ENCODE data around the gene SUCLG2. TPM values are rescaled to one million over a fixed set of nuclear protein-coding genes. Genes with fewer than 3 reads are reported as not detected.
A peak's percentile ranks its signal among the peaks of the same experiment; 100 is the strongest.

SUCLG2 gene
- total and polyA plus RNA-seq, 9 of the 15 experiments (the other 6 are each of a cell fraction or from before 2014, with no cell fraction given): 10.1 to 41.4 (median 29.0) TPM

DNA sequence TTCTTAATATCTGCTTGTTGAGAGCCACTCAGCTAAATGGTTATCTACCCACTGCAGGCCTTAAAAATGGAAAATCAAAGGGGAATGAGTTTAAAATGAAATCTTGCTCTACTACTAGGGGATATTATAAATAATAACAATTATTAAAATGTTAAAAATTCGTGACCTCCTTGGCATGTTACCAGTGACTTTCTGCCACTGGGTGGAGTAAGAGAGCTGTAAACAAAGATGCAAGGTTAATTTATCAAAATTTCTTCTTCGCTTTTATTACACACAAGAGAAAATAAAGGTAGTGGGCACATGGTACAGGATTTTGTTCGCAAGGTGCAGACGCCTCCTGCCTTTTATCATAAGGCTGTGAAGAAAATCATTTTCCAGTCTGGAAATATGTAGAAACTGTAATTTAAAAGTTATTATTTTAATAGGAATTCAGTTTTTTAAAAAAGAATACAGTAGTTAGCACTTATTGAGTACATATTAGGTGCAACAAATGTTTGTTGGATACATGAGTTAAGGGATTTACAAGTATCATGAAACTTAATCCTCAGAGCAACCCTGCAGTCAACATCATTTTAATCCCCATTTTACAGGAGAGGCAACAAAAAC lies 272.6 kb downstream of the SUCLG2 start:
- no peak overlapping the region for H3K27ac ChIP-seq (ENCODE audit: extremely low read depth, low read depth, low read length)
- in situ Hi-C loops (cut with MboI) (no loop called here), intact Hi-C loops (cut with micrococcal nuclease) (loop anchor here (5.0 kb wide), 1 partner anchor 1496 kb away; no protein-coding TSS in a partner anchor)
- ChIA-PET CTCF (ENCODE audit: low intra/inter-chr PET ratio) (interaction anchor here (1.2 to 2.1 kb wide), 3 partner anchors 275 to 1494 kb away, joined by 4 to 8 read pairs (median 6); no protein-coding TSS in a partner anchor), POLR2A (no interaction called here)
- H3K4me1 ChIP-seq (replicated peaks in 1 of 2; ENCODE audit: control insufficient read depth in 2 of 2, insufficient read depth in 2 of 2, low read length in 2 of 2): no peaks in the 10 kb centered on the region; a peak in 1 of 5 replicates
- no peak overlapping the region for H3K9ac ChIP-seq (ENCODE audit: insufficient read depth in 1 of 2, low read depth in 2 of 2, low read length in 2 of 2)
- no peak overlapping the region for H2AFZ ChIP-seq (ENCODE audit: low read depth, low read length)
- BruUV-seq (replicated peaks): no TSS peak
- DNase-seq (ENCODE audit: extremely low read depth in 1 of 4, low spot score in 3 of 4) (peak in 3 of 4 experiments; percentile 8 to 27 (median 11)), FAIRE-seq (no peak), ATAC-seq (no peak)
- no peaks in the 10 kb centered on the region; the same call in 1 of the 2 replicates for H4K20me1 ChIP-seq (replicated peaks; ENCODE audit: control insufficient read depth, insufficient read depth, low read length)
- no peaks in the 10 kb centered on the region for H3K79me2 ChIP-seq (ENCODE audit: control insufficient read depth, insufficient read depth, low read length)
- no peaks in the 10 kb centered on the region; the same call in 2 of the 3 replicates for H3K36me3 ChIP-seq (ENCODE audit: control insufficient read depth, insufficient read depth, low read length)
- H3K9me1 ChIP-seq (ENCODE audit: control insufficient read depth, insufficient read depth, low read length): no peaks in the 10 kb centered on the region
- H3K4me3 ChIP-seq: no peak overlapping the region
- H3K27me3 ChIP-seq (ENCODE audit: control insufficient read depth in 2 of 2, insufficient read depth in 2 of 2, low read length in 2 of 2): no peaks in the 10 kb centered on the region
- no peak overlapping the region for H3K4me2 ChIP-seq (ENCODE audit: insufficient read depth, low read length)
- H3K9me3 ChIP-seq (replicated peaks; ENCODE audit: control insufficient read depth, insufficient read depth, low read depth, low read length): no peaks in the 10 kb centered on the region
- 36% methylated on average over 4 of the region's 4 CpGs for WGBS (ENCODE audit: insufficient coverage, low coverage, missing lambda C conversion rate)
- TF ChIP-seq, protein P1, sequence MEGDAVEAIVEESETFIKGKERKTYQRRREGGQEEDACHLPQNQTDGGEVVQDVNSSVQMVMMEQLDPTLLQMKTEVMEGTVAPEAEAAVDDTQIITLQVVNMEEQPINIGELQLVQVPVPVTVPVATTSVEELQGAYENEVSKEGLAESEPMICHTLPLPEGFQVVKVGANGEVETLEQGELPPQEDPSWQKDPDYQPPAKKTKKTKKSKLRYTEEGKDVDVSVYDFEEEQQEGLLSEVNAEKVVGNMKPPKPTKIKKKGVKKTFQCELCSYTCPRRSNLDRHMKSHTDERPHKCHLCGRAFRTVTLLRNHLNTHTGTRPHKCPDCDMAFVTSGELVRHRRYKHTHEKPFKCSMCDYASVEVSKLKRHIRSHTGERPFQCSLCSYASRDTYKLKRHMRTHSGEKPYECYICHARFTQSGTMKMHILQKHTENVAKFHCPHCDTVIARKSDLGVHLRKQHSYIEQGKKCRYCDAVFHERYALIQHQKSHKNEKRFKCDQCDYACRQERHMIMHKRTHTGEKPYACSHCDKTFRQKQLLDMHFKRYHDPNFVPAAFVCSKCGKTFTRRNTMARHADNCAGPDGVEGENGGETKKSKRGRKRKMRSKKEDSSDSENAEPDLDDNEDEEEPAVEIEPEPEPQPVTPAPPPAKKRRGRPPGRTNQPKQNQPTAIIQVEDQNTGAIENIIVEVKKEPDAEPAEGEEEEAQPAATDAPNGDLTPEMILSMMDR (IDR thresholded peaks at IDR 0.05 in 2 of 3, conservative IDR thresholded peaks at IDR 0.05 in 1 of 3; ENCODE audit: insufficient read depth in 2 of 3, low read depth in 1 of 3, low read length in 3 of 3): peak; percentile 28 to 57 (median 34); a peak in 3 of 6 replicates
- no peak for TF ChIP-seq CBX2 (IDR thresholded peaks at IDR 0.05; ENCODE audit: insufficient read depth, low read length, poor library complexity, severe bottlenecking)
- TF ChIP-seq, protein P2, sequence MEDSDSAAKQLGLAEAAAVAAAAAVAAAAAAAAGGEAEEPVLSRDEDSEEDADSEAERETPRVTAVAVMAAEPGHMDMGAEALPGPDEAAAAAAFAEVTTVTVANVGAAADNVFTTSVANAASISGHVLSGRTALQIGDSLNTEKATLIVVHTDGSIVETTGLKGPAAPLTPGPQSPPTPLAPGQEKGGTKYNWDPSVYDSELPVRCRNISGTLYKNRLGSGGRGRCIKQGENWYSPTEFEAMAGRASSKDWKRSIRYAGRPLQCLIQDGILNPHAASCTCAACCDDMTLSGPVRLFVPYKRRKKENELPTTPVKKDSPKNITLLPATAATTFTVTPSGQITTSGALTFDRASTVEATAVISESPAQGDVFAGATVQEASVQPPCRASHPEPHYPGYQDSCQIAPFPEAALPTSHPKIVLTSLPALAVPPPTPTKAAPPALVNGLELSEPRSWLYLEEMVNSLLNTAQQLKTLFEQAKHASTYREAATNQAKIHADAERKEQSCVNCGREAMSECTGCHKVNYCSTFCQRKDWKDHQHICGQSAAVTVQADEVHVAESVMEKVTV (CRISPR knock-in tag; IDR thresholded peaks at IDR 0.05): 0 out of 2 replicates have a peak, but pooled peaks have one; percentile 12
- no peak for TF ChIP-seq IRF2 (CRISPR knock-in tag; IDR thresholded peaks at IDR 0.05)
- TF ChIP-seq, protein P3, sequence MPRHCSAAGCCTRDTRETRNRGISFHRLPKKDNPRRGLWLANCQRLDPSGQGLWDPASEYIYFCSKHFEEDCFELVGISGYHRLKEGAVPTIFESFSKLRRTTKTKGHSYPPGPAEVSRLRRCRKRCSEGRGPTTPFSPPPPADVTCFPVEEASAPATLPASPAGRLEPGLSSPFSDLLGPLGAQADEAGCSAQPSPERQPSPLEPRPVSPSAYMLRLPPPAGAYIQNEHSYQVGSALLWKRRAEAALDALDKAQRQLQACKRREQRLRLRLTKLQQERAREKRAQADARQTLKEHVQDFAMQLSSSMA (CRISPR knock-in tag; IDR thresholded peaks at IDR 0.05): no peak
- TF ChIP-seq, protein P4, sequence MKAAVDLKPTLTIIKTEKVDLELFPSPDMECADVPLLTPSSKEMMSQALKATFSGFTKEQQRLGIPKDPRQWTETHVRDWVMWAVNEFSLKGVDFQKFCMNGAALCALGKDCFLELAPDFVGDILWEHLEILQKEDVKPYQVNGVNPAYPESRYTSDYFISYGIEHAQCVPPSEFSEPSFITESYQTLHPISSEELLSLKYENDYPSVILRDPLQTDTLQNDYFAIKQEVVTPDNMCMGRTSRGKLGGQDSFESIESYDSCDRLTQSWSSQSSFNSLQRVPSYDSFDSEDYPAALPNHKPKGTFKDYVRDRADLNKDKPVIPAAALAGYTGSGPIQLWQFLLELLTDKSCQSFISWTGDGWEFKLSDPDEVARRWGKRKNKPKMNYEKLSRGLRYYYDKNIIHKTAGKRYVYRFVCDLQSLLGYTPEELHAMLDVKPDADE (conservative IDR thresholded peaks at IDR 0.05; ENCODE audit: control insufficient read depth, low read depth, low read length): no peak
- 0 out of 2 replicates have a peak, but pooled peaks have one; percentile 24 for TF ChIP-seq SMC3 (conservative IDR thresholded peaks at IDR 0.05; ENCODE audit: insufficient read depth, low read depth, low read length)
- TF ChIP-seq RAD21 (CRISPR knock-in tag; conservative IDR thresholded peaks at IDR 0.05 in 1 of 2, IDR thresholded peaks at IDR 0.05 in 1 of 2): peak; percentile 55 to 61
- no peak for TF ChIP-seq BRF1 (IDR thresholded peaks at IDR 0.05; ENCODE audit: borderline replicate concordance, extremely low read depth, insufficient read length)
- TF ChIP-seq RBM15 (IDR thresholded peaks at IDR 0.05; ENCODE audit: insufficient read depth, low read length): no peak

All from K562 (cell line).